Measurements from ENCODE around the gene CYREN.

Gene CYREN

DNA sequence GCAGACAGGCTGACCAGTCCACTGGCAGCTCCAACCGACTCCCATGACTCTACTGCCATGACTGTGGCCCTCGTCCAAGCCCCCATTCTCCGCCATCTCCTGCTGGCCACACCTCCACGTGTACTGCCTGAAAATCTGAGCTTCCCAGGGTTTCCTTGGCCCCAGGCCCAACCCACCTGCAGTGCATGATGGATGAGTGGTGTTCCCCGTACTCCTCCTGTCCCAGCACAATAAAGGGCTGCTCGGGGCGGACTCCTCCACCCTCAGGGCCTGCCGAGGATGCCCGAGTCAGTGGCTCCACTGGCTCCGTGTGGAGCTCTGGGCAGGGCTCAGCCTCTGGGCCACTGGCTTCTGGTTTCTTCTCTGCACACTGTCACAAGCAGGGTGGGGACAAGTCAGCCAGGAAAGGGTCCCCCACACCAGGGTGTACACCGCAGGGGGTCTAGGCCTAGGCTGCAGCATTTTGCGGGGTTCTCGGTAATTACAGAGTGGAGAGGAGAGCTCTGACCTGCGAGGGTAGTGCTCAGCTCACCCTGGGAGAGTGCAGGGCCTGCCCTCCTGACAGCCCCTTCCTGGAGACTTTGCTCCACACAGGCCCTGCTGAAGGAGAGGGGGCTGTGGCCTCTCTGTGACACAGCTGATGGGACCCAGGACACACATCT, 25.6 kb upstream of the CYREN start:
- no peak for DNase-seq

DNA sequence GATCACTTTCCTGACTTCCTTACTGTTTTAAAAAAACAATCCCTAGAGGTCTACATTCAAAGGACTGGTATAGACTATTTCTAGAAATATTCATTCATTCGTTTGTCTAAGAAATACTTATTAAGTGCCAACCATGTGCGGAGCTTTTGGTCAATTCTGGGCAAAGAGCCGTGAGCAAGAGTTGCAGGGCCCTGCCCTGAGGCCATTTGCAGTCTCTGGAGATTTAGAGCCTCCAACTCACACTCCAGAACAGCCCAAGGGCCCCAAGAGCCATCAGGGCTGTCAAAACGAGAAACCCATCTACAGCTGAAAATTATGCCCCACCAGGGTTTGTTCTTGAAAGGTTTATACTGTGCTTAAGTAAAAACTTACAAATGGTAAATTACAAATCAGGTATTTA, 24.6 kb upstream of the CYREN start:
- DNase-seq: no peak

DNA sequence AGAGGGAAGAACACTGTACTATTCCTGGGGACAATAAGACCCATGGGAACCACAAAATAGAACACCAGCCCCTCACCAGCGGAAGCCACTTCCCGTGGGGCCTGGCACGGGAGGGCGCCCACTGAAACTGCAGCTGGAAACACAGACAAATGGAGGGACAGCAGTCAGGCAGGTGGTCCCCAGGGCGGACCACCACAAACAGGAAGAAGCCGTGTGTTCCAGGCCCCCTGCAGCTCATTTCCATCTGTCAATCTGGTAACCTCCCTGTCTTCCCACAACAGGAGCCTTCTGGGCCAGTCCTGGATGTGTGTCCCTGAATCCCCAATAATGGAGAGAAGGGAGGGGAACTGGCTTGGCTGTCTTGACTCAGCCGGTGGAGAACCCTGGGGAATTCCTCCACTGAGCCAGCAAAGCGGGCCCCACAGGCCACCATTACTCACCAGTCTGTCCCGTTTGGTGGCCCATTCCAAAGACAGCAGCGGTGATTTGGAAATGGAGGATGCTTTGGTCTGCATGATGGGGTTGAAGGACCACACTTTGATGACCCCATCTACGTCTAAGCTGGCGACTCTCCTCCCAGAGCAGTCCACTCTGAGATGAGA, 24.1 kb upstream of the CYREN start:
- DNase-seq: no peak

- DNase-seq: no peak
These were observed 23.1 kb upstream of the CYREN start for GRCh38 chr7:135193615-135194081.

- no peak for DNase-seq
These were observed 22.5 kb upstream of the CYREN start for GRCh38 chr7:135192914-135193536.

GRCh38 chr7:135190703-135191102, 20.2 kb upstream of the CYREN start:
- DNase-seq: no peak

- DNase-seq: no peak
These were observed 19.5 kb upstream of the CYREN start for GRCh38 chr7:135189961-135190360.

DNA sequence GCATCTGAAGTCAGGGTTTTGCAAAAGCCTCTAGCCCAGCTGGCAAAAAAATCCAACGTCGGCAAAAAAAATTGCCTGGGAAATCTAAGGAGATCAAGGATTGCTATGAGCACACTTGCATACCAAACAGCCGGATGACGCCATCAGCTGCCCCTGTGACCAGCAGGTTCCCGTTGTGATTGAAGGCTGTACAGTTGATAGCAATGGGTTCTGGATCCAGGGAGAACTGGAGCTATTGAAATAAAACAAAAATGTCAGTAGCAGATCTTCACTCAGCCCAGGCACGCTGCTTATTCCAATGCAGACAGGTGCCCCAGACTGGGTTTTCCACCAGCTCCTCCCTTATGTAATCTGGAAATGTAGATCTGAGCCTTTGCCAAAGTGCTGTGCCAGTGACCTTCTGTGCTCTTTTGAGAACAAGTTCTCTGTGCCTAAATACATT, 18.7 kb upstream of the CYREN start:
- DNase-seq: no peak

DNA sequence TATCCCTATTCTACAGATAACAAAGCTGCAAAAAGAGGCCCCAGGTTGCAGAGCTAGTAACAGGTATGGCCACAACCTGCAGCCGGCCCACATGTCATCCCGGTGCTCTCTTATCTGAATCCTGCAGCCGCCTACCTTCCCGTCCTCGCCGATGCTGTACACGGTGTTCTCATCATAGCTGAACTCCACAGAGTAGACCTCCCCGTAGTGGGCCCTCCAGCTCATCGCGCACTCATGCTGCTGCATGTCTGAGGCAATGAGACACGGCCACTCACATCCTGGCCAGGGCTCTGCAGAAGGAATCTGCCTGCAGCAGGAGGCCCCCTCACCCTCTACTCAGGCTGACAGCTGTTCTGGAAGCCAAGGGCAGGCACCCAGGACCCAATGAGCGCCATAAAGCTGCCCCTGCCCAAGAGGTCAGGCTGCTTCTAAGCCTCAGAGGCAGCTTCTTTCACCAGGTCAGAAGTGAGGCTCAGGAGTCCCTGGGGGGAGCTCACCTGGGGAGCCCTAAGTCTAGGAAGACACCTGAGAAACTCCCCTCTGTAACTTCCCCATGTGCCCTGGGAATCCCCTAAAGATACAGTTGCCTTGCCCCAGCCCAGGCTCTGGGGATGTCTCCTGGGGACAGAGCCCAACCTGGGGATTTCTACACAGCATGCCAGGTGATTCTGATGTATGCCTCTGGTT, 17.9 kb upstream of the CYREN start:
- no peak for DNase-seq

GRCh38 chr7:135186841-135187253, 16.3 kb upstream of the CYREN start:
- no peak for DNase-seq

GRCh38 chr7:135186261-135186540, 15.7 kb upstream of the CYREN start:
- DNase-seq: no peak

GRCh38 chr7:135185471-135186260, 15.2 kb upstream of the CYREN start:
- DNase-seq: no peak

GRCh38 chr7:135184254-135184841, 13.8 kb upstream of the CYREN start:
- DNase-seq: no peak

DNA sequence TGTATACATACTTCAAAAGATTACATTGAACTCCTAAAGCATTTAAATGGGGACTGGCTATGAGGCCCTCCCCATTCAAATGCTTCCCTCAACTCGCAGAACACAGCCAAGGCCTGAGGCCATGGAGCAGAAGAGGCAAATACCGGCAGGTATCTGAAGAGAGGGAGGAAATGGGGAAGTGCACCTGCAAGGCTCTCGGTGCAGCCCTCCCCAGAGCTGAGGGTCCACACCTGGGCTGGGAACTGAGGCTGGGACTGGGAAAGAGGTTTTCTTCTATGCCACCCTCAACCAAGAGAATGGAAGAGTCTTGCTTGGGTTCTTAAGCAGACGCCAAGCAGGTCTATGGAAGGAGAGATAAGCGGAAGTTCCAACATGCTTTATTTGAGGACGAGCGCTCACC, 13.0 kb upstream of the CYREN start:
- DNase-seq: no peak

DNA sequence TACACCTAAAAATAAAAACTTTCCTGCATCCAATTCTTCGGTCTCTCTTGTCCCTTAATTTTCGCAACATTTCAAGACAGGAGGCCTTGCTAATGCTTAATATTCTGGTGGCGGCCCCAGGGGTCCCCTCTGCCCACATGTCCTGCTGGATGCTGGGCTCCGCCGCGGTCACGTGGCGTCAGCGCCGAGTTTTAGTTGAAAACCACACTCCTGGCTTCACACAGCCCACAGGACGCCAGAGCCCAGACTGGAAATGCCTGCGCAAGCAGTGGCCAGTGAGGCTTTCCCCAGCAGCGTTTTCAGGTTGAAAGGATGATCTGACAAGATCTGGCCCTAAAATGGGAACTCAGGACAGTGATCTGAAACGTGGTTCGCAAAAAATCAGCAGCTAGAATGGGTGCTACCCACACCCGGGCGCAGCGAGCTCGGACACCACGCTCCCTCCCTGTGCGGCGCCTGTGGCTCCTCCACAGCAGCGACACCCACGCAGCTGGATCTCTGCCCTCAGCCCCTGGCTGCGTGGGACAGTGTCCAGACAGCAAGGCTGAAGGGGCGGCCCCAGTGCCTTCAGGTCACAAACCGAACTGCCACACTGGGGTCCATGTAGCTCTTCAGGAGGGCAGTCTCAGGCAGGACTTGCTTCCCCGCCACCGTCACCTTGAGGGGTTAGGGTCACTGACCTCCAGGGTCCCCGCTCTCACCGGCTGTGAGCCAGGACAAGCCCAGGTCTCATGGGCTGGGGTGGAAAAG, 11.6 kb upstream of the CYREN start:
- no peak for DNase-seq

DNA sequence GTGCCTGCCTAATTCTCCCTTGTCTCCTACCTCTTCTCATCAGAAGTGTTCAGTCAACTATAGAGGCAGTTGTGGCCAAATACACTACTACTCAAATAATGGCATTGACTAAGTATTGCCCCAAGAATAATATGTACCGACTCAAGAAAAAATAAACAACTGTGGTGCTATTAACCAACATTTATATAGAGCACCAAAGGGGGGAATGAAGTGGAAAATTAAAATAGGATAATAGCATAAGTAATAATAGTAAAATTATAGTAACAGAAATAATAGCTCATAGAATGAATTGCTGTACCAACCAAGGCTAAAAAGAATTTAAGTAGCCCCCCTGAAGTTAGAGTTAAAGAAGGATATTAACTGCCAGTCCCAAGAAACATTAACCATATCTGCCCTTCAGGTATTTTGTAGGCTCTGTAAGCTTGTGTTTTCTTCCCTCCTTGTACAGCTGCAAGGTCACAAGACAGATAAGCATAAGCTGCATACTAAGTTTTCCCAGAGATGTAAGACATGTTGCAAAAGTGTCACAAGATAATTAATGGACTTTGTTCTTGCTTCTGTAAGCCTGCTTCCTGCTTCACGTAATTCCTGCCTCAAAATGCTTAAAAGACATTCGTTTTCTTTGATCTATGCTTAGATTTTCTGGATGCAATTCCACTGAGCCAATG, 10.9 kb upstream of the CYREN start:
- DNase-seq: no peak

GRCh38 chr7:135180122-135180521, 9.6 kb upstream of the CYREN start:
- DNase-seq: no peak

DNA sequence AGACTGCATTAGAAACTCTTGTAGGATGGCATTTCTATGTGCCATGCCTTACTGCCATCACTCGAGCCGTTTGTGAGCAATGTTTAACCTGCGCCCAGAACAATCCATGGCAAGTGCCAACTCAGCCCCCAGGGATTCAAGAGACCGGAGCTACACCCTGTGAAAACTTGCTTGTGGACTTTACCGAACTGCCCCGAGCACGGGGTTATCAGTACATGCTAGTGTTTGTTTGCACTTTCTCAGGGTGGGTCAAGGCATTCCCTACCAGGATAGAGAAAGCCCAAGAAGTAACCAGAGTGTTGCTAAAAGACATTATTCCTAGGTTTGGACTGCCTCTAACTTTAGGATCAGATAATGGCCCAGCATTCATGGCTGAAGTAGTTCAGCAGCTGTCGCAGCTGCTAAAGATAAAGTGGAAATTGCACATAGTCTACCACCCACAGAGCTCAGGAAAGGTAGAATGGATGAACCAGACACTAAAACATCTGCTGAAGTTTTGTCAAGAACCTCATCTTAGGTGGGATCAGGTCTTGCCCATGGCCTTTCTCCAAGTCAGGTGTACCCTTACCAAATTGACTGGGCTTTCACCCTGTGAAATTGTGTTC, 8.9 kb upstream of the CYREN start:
- DNase-seq: no peak

DNA sequence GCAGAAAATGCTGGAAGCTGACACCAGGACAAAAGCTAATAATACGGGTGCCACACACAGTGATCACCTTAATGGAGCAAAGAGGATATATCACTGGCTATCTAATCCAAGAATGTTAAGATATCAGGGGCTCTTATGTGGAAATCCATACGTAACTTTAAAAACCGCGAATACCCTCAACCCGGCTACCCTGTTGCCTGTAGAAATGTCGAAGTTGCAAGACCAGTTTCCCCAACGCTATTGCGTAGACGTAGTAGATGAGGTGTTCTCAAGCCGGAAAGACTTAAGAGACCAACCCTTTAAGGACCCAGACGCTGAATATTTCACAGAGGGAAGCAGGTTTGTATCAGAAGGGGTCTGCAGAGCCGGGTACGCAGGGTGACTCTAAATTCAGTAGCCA, 7.9 kb upstream of the CYREN start:
- no peak for DNase-seq

DNA sequence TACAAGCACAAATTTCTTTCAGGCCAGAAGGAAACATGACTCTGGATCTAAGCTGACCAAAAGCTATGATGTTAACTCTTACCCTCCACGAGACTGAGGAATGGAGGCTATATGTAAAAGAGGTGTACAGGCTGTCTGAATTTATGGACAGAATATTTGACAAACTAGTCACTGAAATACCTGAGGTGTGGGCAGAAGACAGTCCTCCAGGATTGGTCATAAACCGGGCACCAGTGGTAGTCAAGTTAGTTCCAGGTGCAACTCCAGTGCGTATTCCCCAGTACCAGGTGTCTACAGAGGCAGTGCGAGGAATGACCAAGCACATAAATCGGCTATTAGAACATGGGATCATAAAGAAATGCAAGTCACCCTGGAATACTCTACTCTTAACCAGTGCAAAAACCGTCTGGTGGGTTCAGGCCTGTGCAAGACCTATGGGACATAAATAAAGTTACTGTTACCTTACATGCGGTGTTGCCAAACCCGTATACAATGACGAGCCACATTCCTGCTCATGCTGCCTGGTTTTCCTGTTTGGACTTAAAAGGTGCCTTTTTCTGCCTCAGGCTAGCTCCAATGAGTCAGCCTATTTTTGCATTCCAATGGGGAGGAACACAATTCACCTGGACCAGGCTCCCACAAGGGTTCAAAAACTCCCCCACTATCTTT, 6.7 kb upstream of the CYREN start:
- no peak for DNase-seq

Data from CD4-positive, alpha-beta T cell treated with Interleukin-12 subunit alpha and Interleukin-12 subunit beta, for 1 hour (primary cell).